Vagina (tissue), 2 donors: ENCODE results near the gene USP21. TPM values are rescaled to one million over a fixed set of nuclear protein-coding genes. Genes with fewer than 3 reads are reported as not detected.

Experiments used
- DNase-seq, 2 donors: peaks; one replicate each; pipeline ENCODE4 v3.0.0-alpha.2; 2017; ENCODE audit errors: extremely low spot score in 2 of 2
- H3K27ac ChIP-seq: fragments of 200-600 bp; sonication (generic); one replicate; pipeline ENCODE4 v1.5.1; 2019
- H3K27me3 ChIP-seq: fragments of 200-600 bp; sonication (generic); one replicate; pipeline ENCODE4 v1.5.1; 2019
- H3K36me3 ChIP-seq, 2 donors: fragments of 200-600 bp; sonication (generic); one replicate each; pipeline ENCODE4 v1.5.1; 2017 to 2019
- H3K4me1 ChIP-seq: fragments of 200-600 bp; sonication (generic); one replicate; pipeline ENCODE4 v1.5.1; 2019
- H3K4me3 ChIP-seq, 2 donors: fragments of 200-600 bp; sonication (generic); 1 replicate in 1 of 2; 2 replicates in 1 of 2; pipeline ENCODE4 v1.5.1; 2016 to 2019
- H3K9me3 ChIP-seq: fragments of 200-600 bp; sonication (generic); one replicate; pipeline ENCODE4 v1.5.1; 2019
- CTCF ChIP-seq, 3 experiments: fragments of 450-650 bp in 2 of 3; fragments of 200-600 bp in 1 of 3; sonication (generic) in 1 of 3; IDR thresholded peaks; one replicate each; pipeline ENCODE4 v1.5.1; 2017 to 2019; ENCODE audit warnings: antibody characterized with exemption in 3 of 3, mild to moderate bottlenecking in 2 of 3, moderate library complexity in 2 of 3
- POLR2A ChIP-seq, 2 donors: fragments of 450-650 bp; IDR thresholded peaks; one replicate each; pipeline ENCODE4 v1.6.1; 2017; ENCODE audit warnings: antibody characterized with exemption in 2 of 2, mild to moderate bottlenecking in 2 of 2, moderate library complexity in 2 of 2
- POLR2AphosphoS5 ChIP-seq, 2 donors: sonication (generic); formaldehyde crosslinking; IDR thresholded peaks; one replicate each; pipeline ENCODE4 v1.9.0; 2017; ENCODE audit warnings: antibody characterized with exemption in 2 of 2, mild to moderate bottlenecking in 2 of 2, low read depth in 1 of 2; ENCODE audit not compliant: insufficient read depth in 1 of 2
- intact Hi-C: fragments of 100-400 bp; cut with DNase I; formaldehyde crosslinking; loops from one replicate; pipeline ENCODE4 v1.15.1; 2023
- total RNA-seq: library from RNA; depleted of rRNA; stranded (reverse); fragments of >200 nt; gene quantifications from one replicate; pipeline ENCODE4 v1.2.3, GENCODE V29; 2016

The USP21 gene
- total RNA-seq, 1 donor from 2014 or later = 19.4 TPM

- DNase-seq = no peak
- Histone ChIP-seq H3K4me3 (no peak overlapping the region), H3K27me3 (no peaks in the 10 kb centered on the region), H3K27ac (no peak overlapping the region), H3K9me3 (no peaks in the 10 kb centered on the region), H3K4me1 (peaks cover 38% of the 10 kb centered on the region), H3K36me3 (peaks cover 0 to 44% of the 10 kb centered on the region in 2 donors)
- TF ChIP-seq POLR2A (IDR thresholded peaks at IDR 0.05) (no peak), CTCF (IDR thresholded peaks at IDR 0.05) (no peak), POLR2AphosphoS5 (IDR thresholded peaks at IDR 0.05; ENCODE audit: insufficient read depth in 1 of 2, low read depth in 1 of 2) (no peak)
- intact Hi-C loops = no loop called here
Measured at GRCh38 chr1:161171191-161171590, 11.9 kb downstream of the USP21 start.

GRCh38 chr1:161171696-161172095 lies 12.4 kb downstream of the USP21 start:
- Histone ChIP-seq H3K4me1 (peaks cover 40% of the 10 kb centered on the region), H3K36me3 (peaks cover 0 to 44% of the 10 kb centered on the region in 2 donors), H3K27me3 (no peaks in the 10 kb centered on the region), H3K27ac (no peak overlapping the region), H3K9me3 (no peaks in the 10 kb centered on the region), H3K4me3 (no peak overlapping the region)
- no peak for TF ChIP-seq CTCF (IDR thresholded peaks at IDR 0.05)
- no peak for TF ChIP-seq POLR2AphosphoS5 (IDR thresholded peaks at IDR 0.05; ENCODE audit: insufficient read depth in 1 of 2, low read depth in 1 of 2)
- intact Hi-C loops = no loop called here
- DNase-seq = no peak

- H3K9me3 ChIP-seq = no peaks in the 10 kb centered on the region
- peaks cover 0 to 44% of the 10 kb centered on the region in 2 donors for H3K36me3 ChIP-seq
- no peaks in the 10 kb centered on the region for H3K27me3 ChIP-seq
- no peak overlapping the region for H3K4me3 ChIP-seq
- no peak overlapping the region for H3K27ac ChIP-seq
- intact Hi-C loops = no loop called here
- TF ChIP-seq POLR2A (IDR thresholded peaks at IDR 0.05) (no peak), CTCF (IDR thresholded peaks at IDR 0.05) (no peak), POLR2AphosphoS5 (IDR thresholded peaks at IDR 0.05; ENCODE audit: insufficient read depth in 1 of 2, low read depth in 1 of 2) (no peak)
- peaks cover 36% of the 10 kb centered on the region for H3K4me1 ChIP-seq
- DNase-seq = no peak
Measured at GRCh38 chr1:161172349-161172748, 13.0 kb downstream of the USP21 start.

- Histone ChIP-seq H3K36me3 (peaks cover 0 to 44% of the 10 kb centered on the region in 2 donors), H3K27me3 (no peaks in the 10 kb centered on the region), H3K27ac (no peak overlapping the region), H3K4me3 (no peak overlapping the region), H3K4me1 (peaks cover 34% of the 10 kb centered on the region), H3K9me3 (no peaks in the 10 kb centered on the region)
- no peak for DNase-seq
- intact Hi-C loops = no loop called here
- TF ChIP-seq CTCF (IDR thresholded peaks at IDR 0.05) (no peak), POLR2AphosphoS5 (IDR thresholded peaks at IDR 0.05; ENCODE audit: insufficient read depth in 1 of 2, low read depth in 1 of 2) (no peak), POLR2A (IDR thresholded peaks at IDR 0.05) (no peak)
Measured at GRCh38 chr1:161172776-161173376, 13.6 kb downstream of the USP21 start.

- Histone ChIP-seq H3K9me3 (no peaks in the 10 kb centered on the region), H3K4me1 (peaks cover 36% of the 10 kb centered on the region), H3K27me3 (no peaks in the 10 kb centered on the region), H3K4me3 (no peak overlapping the region), H3K27ac (no peak overlapping the region), H3K36me3 (peaks cover 0 to 44% of the 10 kb centered on the region in 2 donors)
- intact Hi-C loops = no loop called here
- TF ChIP-seq POLR2AphosphoS5 (IDR thresholded peaks at IDR 0.05; ENCODE audit: insufficient read depth in 1 of 2, low read depth in 1 of 2) (no peak), CTCF (IDR thresholded peaks at IDR 0.05) (no peak), POLR2A (IDR thresholded peaks at IDR 0.05) (no peak)
- DNase-seq = no peak
Measured at GRCh38 chr1:161173711-161174110, 14.4 kb downstream of the USP21 start.
